HG03045 (cell line): ENCODE measurements around the gene TLE4.
A peak's percentile ranks its signal among the peaks of the same experiment; 100 is the strongest.

ENCODE experiments used
- ATAC-seq: cut with Tn5 transposase; IDR thresholded peaks from one replicate; pipeline ENCODE4 v1.9.1; 2021; ENCODE audit warnings: mild to moderate bottlenecking, moderate library complexity; ENCODE audit not compliant: unreplicated experiment

Gene TLE4

DNA sequence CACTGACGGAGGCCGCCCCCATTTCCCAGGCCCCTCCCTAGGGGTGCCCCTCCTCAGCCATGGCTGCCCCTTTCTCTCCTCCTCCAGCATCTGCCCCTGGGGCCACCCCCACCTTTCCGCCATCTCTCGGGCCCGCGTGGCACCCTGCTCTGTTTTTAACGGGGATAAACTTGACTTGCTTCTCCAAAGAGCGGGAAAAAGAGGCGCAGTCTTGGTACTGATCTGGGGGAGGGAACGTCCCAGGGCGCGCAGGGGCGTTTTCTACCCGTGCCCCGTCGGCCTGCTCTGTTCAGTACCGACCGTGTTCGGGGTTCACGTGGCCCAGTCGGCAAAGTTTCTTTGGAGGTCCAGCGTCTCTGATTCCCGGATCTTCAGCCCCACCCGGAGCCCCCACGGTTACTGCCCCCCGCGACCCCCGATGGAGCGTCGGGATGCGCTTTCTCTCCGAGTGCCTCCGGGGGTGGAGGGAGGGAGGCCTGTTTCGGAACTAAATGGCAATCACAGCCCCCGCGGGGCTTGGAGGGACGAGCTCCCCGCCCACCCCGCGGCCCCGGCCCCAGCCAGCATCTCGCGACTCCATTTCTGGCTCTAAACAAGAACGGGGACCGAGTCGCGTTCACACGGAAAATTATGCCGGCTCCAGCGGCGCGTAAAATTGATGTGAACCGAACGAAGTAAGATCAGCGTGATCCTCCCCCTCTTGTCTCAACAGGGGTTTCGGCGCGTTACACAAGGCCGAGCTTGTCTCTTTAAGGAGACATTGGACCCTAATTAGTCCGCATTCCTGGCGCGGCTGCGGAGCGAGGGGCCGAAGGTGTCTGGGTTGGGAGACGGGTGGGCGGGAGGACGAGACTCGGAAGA is 1.1 kb upstream of the TLE4 start:
- ATAC-seq, result no peak

DNA sequence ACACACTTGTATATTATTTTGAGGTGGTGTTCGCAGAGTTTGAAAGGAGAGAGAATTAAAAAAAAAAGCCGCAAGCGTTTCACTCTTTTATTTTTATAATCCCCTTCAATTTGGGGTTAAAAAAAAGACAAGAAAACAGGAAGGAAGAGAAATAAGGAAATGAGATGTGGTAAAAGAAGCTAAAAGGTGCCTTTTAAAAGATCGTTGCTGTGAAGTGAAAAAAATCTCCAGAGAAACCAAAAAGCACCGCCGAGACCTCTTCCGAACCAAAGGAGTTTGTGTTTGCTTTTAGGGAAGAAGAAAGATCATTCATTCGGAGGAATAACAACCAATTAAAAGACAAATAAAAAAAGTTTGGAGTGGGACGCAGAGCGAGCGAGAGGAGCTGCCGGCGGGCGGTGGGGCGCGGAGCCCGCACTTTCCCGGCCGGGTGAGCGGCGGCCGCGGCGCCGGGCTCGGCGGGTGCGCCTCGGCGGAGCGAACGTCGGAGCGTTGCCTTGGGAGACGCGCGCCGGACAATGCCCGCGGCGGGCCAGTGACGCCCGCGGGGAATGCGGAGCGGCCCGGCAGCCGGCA is 355 bp downstream of the TLE4 start:
- no peak for ATAC-seq

DNA sequence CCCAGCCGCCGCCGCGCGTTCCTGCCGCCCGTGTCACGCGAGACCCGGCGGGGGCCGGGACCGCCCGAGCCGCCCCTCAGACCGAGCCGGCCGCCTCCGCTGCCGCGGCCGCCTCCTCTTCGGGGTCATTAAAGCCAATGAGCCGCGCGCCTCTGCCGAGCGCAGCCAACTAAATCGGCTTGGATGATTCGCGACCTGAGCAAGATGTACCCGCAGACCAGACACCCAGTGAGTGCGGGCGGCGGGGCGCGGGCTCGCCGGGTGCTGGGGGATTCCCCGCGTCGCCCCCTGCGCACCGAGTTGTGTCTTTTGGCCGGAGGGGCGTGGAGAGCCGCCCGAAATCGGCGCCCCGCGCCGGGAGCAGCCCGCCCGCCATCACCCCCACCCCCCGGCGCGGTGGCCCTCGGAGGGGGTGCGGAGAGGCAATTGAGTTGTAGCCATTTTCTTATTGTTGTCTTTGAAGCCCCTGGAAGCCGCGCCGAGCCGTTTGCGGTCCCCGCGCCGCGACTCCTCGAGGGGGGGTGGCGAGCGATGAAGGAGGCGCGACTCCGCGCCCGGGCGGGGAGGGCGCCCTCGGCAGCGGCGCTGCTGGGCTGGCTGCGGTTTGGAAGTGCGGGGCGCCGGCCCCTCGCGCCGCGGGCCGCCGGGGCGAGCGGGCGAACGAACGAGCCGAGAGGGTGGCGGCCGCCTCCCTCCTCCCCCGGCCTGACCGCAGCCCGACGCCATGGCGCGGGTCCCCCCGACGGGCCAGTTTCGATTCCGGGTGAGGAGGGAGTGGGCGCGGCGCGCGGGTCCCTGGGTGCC is 1.0 kb downstream of the TLE4 start:
- ATAC-seq, result no peak

DNA sequence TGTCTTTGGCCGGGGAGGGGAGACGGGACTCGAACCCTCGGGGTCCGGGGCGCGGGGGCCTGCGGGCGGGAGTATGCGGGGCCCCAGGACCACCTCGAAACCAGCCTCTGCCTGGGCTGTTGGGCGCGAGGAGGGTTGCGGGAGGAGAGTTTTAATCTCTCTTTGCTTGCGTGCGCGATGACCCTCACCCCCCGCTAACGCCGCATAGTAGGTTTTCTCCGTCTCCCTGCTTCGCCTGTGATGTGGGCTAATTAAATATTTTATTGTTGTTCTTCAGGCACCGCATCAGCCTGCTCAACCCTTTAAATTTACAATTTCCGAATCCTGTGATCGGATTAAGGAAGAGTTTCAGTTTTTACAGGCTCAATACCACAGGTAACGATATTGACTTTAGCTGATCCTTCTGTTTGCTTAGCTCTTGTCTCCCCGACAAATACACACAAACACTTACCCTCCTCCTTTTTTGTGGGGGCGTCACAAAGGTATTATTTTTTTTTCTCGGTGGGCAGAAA is 1.7 kb downstream of the TLE4 start:
- ATAC-seq, result no peak

DNA sequence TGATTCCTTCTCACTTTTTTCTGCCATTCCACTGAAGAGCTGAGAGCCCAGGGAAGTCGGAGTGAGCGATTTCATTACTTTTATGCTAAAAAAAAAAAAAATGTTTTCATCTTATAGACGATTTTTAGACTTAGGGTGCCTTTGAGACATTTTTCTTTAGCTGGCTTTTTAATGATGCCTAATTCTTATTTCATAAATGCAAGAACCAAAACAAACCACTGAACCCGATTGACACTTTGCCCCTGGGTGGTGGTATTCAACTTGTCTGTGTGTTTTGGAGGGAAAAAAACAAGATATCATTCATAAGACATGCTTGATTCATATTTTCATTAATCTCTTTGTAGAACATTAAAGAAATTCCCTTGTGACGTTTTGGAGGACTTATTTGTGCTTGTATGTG is 2.4 kb downstream of the TLE4 start:
- ATAC-seq, result no peak

DNA sequence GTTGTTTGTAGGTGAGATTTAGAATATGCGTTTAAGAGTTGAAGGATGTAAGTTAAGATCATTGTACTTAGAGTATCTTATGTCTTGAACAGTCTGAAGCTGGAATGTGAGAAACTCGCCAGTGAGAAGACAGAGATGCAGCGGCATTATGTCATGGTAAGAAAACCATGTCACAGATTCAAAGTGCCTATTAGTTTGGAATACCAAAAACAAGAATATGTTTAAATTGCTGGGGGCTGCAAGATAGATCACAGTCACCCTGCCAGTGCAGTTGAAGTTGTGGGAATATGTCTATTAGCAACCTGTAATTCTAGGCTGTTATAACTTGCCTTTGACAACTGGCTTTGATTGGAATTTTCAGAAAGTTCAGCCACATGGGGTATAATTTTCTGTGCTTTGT is 3.0 kb downstream of the TLE4 start:
- ATAC-seq, result no peak

DNA sequence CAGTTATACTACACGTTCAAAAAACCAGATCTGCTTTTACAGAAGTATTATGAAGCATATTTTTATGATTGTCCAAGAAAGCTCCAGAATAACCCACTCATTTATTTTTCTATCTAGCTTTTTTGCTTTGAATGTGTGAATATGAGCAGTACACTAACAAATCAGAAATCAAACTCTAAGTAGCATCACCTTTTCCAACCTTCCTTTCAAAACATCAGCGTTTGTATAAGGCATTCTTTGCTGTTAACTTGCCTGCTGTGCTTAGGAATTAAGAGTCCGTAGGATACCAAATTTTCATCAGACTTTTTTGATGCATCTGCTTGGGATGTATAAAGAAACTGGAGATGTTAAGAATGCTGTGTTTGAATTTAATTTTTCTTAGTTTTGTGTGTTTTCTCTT is 3.8 kb downstream of the TLE4 start:
- no peak for ATAC-seq

DNA sequence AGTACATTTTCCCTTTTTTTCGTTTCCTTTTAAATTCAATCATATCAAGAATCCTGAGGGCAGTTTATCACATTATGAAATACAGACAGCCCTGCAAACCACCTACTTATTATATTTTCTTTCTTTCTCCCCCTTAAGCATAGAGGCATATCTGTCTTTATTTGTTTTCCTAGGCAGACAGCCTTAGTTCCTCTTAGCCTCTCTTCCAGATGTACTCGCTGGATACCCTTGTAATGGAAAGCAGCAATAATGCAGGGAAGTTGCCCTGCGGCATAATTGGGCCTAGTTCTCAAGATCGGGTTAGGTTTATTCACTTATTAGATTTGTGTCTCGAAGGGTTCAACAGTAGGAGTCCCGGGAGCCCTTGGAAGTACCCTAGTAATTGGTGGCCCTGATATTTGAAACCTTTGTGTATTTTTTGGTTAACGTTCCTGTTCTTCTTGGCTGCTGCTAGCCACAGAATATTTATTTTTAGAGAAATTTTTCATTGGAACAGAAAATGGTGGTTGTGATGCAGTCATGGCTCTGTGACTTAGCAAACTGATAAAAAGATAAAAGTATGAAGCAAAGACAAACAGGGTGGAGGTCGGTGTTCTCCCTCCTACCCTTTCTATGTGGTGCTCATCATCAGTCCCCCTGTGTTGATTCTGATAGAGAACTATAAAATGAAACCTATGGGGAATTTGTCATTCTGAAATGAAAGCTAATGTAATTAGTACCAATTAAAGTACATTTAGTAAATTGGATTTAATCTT is 6.4 kb downstream of the TLE4 start:
- ATAC-seq, result no peak

DNA sequence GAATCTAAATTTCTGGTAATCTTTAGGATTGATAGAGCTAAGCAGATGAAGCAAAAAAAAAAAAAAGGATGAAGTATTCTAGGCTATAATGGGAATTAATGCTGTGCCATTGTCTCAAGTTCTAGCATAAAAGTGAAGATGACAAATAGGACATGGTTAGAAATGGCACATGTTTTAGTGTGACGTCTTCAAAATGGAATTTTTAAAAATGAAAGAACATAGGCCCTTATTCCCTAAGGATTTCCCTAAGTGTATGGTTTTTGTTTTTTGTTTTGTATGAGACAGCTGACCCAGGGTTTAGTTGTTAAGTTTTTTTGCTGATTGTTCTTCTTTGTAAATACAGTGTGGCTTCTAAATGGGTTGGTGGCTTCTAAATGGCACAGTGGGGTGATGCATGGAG is 7.1 kb downstream of the TLE4 start:
- ATAC-seq, result no peak

DNA sequence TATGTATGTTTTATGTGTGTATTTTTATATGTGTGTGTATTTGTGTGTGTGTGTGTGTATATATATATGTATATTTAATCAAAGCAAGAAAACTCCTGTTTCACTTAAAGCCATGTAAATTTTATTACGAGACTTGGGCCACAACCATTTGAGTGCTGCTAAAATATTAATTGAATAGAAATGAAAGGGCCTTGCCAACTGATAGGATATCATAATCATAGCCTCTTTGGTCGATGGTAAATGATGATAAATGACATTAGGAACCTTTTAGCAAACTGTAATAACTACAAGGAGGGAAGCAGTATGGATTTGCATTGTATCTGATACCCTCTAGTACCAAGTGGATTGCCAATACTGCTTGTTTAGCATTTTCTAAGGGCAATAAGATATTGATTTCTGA is 7.9 kb downstream of the TLE4 start:
- ATAC-seq, result no peak

DNA sequence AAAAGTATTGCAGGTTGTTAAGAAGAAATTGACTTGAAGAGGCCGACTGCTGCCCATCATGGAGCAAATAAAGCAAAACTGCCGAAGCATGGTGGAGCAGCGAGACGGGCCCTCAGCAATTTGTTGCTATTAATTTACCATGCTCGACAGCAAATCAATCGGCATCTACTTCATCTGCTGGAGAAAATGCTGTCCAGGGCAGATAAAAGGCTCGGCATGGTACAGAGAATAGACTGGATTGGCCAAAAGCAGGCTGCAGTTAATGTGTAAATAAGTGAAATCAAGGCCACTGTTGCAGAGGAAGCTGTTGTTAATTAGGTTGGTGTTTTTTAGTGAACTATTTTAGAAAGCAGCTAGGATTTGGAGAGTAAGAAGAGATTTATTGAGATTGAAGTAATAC is 8.3 kb downstream of the TLE4 start:
- no peak for ATAC-seq

DNA sequence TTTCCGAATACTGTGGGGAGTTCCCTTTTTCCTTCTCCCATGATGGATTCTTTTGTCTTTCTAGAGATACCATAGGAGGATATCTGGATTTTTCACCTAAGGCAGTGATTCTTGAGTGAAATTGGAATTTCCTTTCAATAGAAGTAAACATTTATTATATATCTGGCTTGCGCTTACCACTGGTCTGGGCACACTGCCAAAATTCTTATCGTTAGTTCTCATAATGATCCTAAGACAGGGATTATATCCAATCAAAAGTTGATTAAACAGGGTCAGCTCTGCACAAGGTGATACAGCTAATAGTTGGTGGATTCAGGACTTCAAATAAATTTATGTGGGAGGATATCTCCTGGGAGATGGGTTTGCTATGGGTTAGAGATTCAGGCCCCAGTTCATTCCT is 9.6 kb downstream of the TLE4 start:
- ATAC-seq, result no peak

DNA sequence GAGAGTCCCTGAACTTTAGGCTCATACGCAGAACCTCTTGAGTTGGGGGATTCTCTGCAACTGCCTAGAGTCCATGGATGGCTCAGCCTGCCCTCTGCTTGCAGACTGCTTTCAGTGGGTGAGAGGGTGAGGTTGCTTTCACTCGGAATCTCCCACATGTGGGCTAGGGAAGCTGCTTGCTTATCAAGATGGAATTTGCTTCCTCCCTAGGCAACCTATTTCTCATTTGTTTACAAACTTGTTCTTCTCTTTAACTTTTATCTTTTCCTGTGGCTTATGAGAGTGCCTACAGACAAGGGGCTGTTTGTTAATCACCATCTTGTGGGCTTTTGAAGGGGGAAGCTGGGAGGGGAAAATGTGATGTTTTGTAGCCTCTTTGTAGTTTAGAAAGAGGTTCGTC is 10.0 kb downstream of the TLE4 start:
- ATAC-seq, result no peak

DNA sequence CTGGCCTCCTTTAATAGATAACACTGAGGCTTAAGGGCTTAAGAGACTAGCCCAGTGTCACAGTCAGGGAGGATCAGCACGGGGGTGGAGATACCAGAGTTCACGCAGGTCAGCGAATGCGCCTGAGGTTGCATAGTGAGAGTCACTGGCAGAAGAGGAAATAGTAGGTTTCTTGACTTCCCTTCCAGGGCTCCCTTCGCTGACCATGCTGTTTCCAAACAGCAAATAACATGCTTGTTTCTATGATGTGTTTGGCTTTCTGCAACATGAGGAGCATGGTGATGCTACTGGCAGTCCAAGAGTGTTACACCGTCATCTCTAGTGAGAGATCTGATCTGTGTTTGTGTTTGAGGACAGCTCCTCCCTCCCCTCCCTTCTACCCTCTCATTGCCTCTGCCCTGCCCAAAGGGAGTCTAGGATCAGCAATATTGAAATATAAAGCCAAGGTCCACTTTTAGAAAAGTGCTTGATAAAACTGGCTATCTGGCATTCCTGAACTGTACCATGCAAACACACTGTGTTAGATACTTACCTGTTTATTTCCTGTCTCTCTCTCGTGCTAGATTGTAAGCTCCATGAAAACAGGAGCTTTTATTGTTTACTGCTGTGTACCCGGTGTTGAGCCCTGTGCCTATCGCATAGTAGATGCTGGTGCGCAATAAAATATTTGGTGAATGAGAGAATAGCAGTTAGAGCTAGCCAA is 12.3 kb downstream of the TLE4 start:
- no peak for ATAC-seq

DNA sequence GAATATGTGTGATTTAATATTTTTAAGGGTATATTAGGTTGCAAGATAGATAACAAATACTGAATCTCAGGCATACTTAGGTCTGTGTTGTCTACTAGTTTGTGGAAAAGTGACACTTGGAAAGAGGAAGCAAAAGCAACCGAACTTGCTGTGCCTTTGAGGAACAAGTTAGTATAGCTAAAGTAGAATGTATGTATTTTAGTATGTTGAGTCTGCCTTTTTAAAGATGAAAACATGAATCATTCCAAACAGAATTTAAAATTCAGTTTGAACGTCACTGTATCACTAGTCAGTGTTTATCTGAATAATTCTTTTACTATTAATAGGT is 12.9 kb downstream of the TLE4 start:
- no peak for ATAC-seq

DNA sequence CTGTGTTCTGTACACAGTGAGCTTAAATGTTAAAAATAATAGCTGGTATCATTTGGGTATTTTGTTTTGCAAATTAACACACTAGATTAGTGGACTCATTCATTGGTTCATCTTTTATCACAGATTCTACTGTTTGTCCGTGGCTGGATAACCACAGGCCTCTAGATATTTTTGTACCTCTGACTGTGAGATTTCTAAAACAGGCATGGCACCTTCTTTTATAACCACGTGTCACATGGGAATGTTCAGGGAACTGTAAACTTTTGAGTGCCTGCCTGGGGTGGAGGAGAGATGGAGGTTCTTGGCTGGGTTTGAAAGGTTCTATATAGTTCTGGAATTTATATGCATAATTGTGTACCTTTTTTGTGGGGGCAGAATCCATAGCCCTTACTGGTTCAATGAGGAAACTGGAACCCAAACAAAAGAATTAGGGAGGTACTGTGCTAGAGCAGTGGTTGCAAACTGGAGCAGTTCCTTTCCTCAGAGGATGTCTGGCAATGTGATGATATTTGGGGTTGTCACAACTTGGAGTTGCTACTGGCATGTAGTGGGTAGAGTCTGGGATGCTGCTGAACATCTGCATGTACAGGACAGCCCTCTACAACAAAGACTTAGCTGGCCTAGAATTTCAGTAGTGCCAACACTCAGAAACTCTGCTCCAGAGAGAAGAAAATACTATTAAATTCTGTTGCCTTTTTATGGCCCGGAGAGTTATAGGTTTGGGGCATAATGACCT is 16.9 kb downstream of the TLE4 start:
- ATAC-seq, result no peak

DNA sequence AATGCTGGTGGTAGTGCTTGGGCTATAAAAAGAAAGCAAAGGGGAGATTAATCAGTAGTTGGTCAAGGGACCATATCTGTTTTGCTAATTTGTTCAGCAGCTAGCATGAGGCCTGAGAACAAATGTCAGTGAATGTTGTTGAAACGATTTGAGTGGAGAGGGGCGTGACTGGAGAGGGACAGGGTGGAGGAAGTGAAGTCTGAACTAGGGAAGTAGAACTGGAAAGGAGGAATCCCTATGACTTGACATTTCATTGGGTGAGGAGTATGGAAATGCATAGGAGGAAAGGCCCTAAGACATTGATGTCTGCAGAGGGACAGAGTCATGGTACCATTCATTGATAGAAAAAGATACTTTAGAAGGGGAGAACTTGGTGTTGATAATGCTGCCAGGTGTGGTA is 19.7 kb downstream of the TLE4 start:
- ATAC-seq, result no peak

DNA sequence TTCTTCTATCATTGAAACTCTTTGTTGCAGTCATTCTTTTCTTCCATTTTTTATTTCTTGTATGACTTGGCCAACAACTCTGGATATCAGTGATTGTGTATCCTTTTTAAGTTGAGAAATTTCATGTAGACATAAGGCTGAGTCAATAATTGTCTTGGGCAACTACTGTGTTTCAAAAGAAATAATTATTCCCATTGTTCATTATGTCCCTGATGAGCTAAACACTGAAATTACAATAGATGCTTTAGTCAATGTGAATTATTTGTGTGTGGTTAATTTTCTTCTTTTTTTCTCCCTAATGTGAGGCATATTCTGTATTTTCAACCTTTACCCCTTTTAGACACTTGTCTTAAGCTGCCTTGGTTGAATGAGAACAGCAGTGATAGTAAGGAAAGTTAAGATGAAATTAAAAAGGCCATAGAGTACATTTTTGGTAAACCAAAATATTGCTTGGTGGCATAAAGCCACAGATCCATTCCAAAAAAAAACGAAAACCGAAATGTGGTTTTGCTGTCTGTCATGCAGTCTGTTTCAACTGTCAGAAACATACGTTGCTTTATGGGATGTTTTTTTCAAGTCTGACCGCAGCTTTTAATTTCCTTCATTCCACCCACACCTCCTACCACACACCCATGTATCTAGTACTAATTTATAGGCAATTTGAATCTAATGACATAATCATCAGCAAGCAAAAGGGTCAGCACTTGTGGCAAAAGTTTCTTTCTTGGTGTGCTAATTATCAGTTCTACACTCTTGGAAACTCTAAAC is 21.1 kb downstream of the TLE4 start:
- peak; percentile 50 for ATAC-seq
